OCI-LY1 (cell line): ENCODE results near the gene CH25H.

Experiments
- H2AFZ ChIP-seq: fragments of 200-600 bp; sonication (generic), shearing (Covaris generic); 2 replicates; pipeline ENCODE4 v1.6.0; 2014; ENCODE audit warnings: antibody characterized with exemption, mild to moderate bottlenecking, low read length
- H3F3A ChIP-seq: fragments of 200-600 bp; sonication (generic), shearing (Covaris generic); 2 replicates; pipeline ENCODE4 v1.6.0; 2014; ENCODE audit warnings: mild to moderate bottlenecking, antibody characterized with exemption, low read length, moderate library complexity; ENCODE audit not compliant: insufficient read depth
- H3K27ac ChIP-seq: fragments of 200-600 bp; sonication (generic); 2 replicates; pipeline ENCODE4 v1.5.1; 2014; ENCODE audit warnings: low read length, mixed run types, mild to moderate bottlenecking, low read depth; ENCODE audit not compliant: poor library complexity, severe bottlenecking
- H3K27me3 ChIP-seq: fragments of 200-600 bp; sonication (generic); 2 replicates; pipeline ENCODE4 v1.6.0; 2014; ENCODE audit warnings: antibody characterized with exemption, mild to moderate bottlenecking, low read length, moderate library complexity; ENCODE audit not compliant: insufficient read depth
- H3K36me3 ChIP-seq: fragments of 200-600 bp; sonication (generic); 2 replicates; pipeline ENCODE4 v1.6.1; 2014; ENCODE audit warnings: mild to moderate bottlenecking, antibody characterized with exemption, low read length, moderate library complexity, mixed read lengths; ENCODE audit not compliant: insufficient read depth
- H3K4me1 ChIP-seq: fragments of 200-600 bp; sonication (generic); 2 replicates; pipeline ENCODE4 v1.5.1; 2014; ENCODE audit warnings: mild to moderate bottlenecking, low read length, moderate library complexity; ENCODE audit not compliant: insufficient read depth, severe bottlenecking
- H3K4me2 ChIP-seq: fragments of 200-600 bp; sonication (generic), shearing (Covaris generic); 2 replicates; pipeline ENCODE4 v1.6.1; 2014; ENCODE audit warnings: low read length
- H3K4me3 ChIP-seq: fragments of 200-600 bp; sonication (generic); 2 replicates; pipeline ENCODE4 v1.5.1; 2014; ENCODE audit warnings: low read length, low read depth, mild to moderate bottlenecking, mixed read lengths; ENCODE audit not compliant: poor library complexity, severe bottlenecking
- H3K79me2 ChIP-seq: fragments of 200-600 bp; shearing (Covaris generic); 2 replicates; pipeline ENCODE4 v1.6.1; 2016; ENCODE audit warnings: mixed run types, low read length, mixed read lengths; ENCODE audit not compliant: insufficient read depth
- H3K9ac ChIP-seq: fragments of 200-600 bp; sonication (generic), shearing (Covaris generic); 2 replicates; pipeline ENCODE4 v1.6.1; 2014; ENCODE audit warnings: mild to moderate bottlenecking, low read length, mixed read lengths
- H3K9me2 ChIP-seq: fragments of 200-600 bp; sonication (generic), shearing (Covaris generic); 2 replicates; pipeline ENCODE4 v1.6.1; 2014; ENCODE audit warnings: low read depth, mild to moderate bottlenecking, low read length, mixed read lengths
- H3K9me3 ChIP-seq: fragments of 200-600 bp; shearing (Covaris generic); 2 replicates; pipeline ENCODE4 v1.6.1; 2014; ENCODE audit warnings: low read length, mixed read lengths
- H4K20me1 ChIP-seq: fragments of 200-600 bp; sonication (generic), shearing (Covaris generic); 2 replicates; pipeline ENCODE4 v1.6.0; 2016; ENCODE audit warnings: mild to moderate bottlenecking, low read length; ENCODE audit not compliant: insufficient read depth
- EZH2 ChIP-seq: fragments of 200-600 bp; sonication (generic), shearing (Covaris generic); IDR thresholded peaks from 2 replicates; pipeline ENCODE4 v1.8.0; 2017; ENCODE audit warnings: borderline replicate concordance, mixed run types, mild to moderate bottlenecking, antibody characterized with exemption, low read length, moderate library complexity, mixed read lengths
- TF ChIP-seq, protein P1 (sequence below): fragments of 200-600 bp; sonication (generic), shearing (Covaris generic); IDR thresholded peaks from 2 replicates; pipeline ENCODE4 v1.5.1; 2017; ENCODE audit warnings: mild to moderate bottlenecking, antibody characterized with exemption, low read length, moderate library complexity, mixed read lengths

CH25H gene

DNA sequence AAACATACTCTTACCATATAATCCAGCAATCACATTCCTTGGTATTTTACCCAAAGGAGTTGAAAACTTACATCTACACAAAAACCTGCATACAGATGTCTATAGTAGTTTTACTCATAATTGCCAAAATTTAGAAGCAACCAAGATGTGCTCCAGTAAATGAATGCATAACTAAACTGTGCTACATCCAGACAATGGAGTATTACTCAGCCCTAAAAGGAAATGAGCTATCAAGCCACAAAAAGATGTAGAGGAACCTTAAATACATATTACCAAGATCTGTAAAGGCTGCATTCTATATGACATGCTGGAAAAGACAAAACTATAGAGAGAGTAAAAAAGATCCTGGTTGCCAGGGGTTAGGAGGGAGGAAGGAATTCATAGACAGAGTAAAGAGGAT lies 21.8 kb upstream of the CH25H start:
- TF ChIP-seq EZH2 = no peak
- TF ChIP-seq, protein P1, sequence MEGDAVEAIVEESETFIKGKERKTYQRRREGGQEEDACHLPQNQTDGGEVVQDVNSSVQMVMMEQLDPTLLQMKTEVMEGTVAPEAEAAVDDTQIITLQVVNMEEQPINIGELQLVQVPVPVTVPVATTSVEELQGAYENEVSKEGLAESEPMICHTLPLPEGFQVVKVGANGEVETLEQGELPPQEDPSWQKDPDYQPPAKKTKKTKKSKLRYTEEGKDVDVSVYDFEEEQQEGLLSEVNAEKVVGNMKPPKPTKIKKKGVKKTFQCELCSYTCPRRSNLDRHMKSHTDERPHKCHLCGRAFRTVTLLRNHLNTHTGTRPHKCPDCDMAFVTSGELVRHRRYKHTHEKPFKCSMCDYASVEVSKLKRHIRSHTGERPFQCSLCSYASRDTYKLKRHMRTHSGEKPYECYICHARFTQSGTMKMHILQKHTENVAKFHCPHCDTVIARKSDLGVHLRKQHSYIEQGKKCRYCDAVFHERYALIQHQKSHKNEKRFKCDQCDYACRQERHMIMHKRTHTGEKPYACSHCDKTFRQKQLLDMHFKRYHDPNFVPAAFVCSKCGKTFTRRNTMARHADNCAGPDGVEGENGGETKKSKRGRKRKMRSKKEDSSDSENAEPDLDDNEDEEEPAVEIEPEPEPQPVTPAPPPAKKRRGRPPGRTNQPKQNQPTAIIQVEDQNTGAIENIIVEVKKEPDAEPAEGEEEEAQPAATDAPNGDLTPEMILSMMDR = no peak
- Histone ChIP-seq H3K9me3 (no peaks in the 10 kb centered on the region), H3K4me1 (no peaks in the 10 kb centered on the region), H3K4me3 (no peak overlapping the region), H2AFZ (no peak overlapping the region), H3K27ac (no peak overlapping the region), H3F3A (no peaks in the 10 kb centered on the region), H4K20me1 (no peaks in the 10 kb centered on the region), H3K79me2 (no peaks in the 10 kb centered on the region), H3K9me2 (no peaks in the 10 kb centered on the region), H3K9ac (no peak overlapping the region), H3K27me3 (no peaks in the 10 kb centered on the region), H3K4me2 (no peak overlapping the region), H3K36me3 (no peaks in the 10 kb centered on the region; the same call in 1 of the 2 replicates)

DNA sequence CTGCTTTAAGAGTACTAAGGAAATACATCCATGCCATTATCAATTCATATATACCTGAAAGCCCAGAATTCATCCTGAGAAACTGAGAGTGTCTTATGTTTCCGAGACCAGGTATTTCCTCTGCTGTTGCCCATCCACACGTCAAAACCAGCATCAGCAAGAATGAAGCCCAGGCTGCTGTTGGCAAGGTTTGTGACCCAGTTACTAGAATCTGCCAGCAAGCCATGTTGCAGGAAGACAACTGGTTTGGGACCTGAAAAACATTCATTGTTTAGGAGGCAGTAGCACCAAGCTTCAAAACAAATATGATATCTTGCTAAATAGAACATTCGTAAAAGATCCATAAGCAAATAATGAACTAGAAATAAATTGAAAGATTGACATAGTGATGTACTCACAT lies 21.0 kb upstream of the CH25H start:
- Histone ChIP-seq H3K4me2 (no peak overlapping the region), H3K9ac (no peak overlapping the region), H3K4me3 (no peak overlapping the region), H3F3A (no peaks in the 10 kb centered on the region), H3K27ac (no peak overlapping the region), H3K9me3 (no peaks in the 10 kb centered on the region), H4K20me1 (no peaks in the 10 kb centered on the region), H3K27me3 (no peaks in the 10 kb centered on the region), H3K79me2 (no peaks in the 10 kb centered on the region), H2AFZ (no peak overlapping the region), H3K36me3 (no peaks in the 10 kb centered on the region; the same call in 1 of the 2 replicates), H3K9me2 (no peaks in the 10 kb centered on the region), H3K4me1 (no peaks in the 10 kb centered on the region)
- TF ChIP-seq EZH2 = no peak
- TF ChIP-seq, protein P1 = no peak

DNA sequence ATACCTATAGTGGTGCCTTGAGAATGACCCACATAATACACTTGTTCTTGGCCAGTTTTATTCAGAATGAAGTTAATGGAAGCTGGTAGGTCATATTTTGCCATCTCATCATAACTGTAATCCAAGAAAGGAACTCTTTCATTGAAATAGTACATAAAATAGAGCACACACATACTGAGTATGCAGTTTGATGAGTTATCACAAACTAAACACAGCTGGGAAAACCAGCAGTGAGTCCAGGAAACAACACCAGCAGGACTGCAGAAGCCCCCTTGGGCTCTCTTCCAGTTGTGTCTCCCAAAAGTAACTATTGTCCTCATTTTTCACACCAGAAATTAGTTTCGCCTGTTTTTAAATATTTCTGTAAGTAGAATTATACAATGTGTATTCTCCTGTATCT lies 19.8 kb upstream of the CH25H start:
- H3K27me3 ChIP-seq = no peaks in the 10 kb centered on the region
- no peak overlapping the region for H3K9ac ChIP-seq
- no peak overlapping the region for H3K4me2 ChIP-seq
- no peak overlapping the region for H3K4me3 ChIP-seq
- no peaks in the 10 kb centered on the region for H3F3A ChIP-seq
- H3K36me3 ChIP-seq = no peaks in the 10 kb centered on the region; the same call in 1 of the 2 replicates
- no peaks in the 10 kb centered on the region for H3K9me3 ChIP-seq
- no peaks in the 10 kb centered on the region for H4K20me1 ChIP-seq
- H3K79me2 ChIP-seq = no peaks in the 10 kb centered on the region
- no peak overlapping the region for H3K27ac ChIP-seq
- no peaks in the 10 kb centered on the region for H3K4me1 ChIP-seq
- H3K9me2 ChIP-seq = no peaks in the 10 kb centered on the region
- no peak for TF ChIP-seq EZH2
- TF ChIP-seq, protein P1 = no peak
- H2AFZ ChIP-seq = no peak overlapping the region
